ENCODE data around the gene LYSMD4.

LYSMD4 gene

GRCh38 chr15:99728916-99729315 is 4.3 kb downstream of the LYSMD4 start:
- H3F3A ChIP-seq (ENCODE audit: insufficient read depth, low read length), result no peaks in the 10 kb centered on the region
- no peak overlapping the region for H3K4me2 ChIP-seq (ENCODE audit: low read length)
- TF ChIP-seq, protein P1, sequence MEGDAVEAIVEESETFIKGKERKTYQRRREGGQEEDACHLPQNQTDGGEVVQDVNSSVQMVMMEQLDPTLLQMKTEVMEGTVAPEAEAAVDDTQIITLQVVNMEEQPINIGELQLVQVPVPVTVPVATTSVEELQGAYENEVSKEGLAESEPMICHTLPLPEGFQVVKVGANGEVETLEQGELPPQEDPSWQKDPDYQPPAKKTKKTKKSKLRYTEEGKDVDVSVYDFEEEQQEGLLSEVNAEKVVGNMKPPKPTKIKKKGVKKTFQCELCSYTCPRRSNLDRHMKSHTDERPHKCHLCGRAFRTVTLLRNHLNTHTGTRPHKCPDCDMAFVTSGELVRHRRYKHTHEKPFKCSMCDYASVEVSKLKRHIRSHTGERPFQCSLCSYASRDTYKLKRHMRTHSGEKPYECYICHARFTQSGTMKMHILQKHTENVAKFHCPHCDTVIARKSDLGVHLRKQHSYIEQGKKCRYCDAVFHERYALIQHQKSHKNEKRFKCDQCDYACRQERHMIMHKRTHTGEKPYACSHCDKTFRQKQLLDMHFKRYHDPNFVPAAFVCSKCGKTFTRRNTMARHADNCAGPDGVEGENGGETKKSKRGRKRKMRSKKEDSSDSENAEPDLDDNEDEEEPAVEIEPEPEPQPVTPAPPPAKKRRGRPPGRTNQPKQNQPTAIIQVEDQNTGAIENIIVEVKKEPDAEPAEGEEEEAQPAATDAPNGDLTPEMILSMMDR (IDR thresholded peaks at IDR 0.05; ENCODE audit: low read length), result no peak
- no peak for TF ChIP-seq EZH2 (IDR thresholded peaks at IDR 0.05; ENCODE audit: borderline replicate concordance, low read length)
- H3K9me2 ChIP-seq (ENCODE audit: low read depth, low read length), result no peaks in the 10 kb centered on the region
- H4K20me1 ChIP-seq (ENCODE audit: insufficient read depth, low read length), result no peaks in the 10 kb centered on the region; the same call in 1 of the 2 replicates
- no peaks in the 10 kb centered on the region for H3K9me3 ChIP-seq (ENCODE audit: low read length)
- H3K27me3 ChIP-seq (ENCODE audit: insufficient read depth, low read length), result no peaks in the 10 kb centered on the region
- H3K4me3 ChIP-seq (ENCODE audit: low read depth, low read length, poor library complexity, severe bottlenecking), result no peak overlapping the region
- peaks cover 12% of the 10 kb centered on the region for H3K4me1 ChIP-seq (ENCODE audit: insufficient read depth, low read length, severe bottlenecking)
- H3K27ac ChIP-seq (ENCODE audit: low read depth, low read length, poor library complexity, severe bottlenecking), result no peak overlapping the region
- H3K79me2 ChIP-seq (ENCODE audit: insufficient read depth, low read length), result no peaks in the 10 kb centered on the region
- no peak overlapping the region for H3K9ac ChIP-seq (ENCODE audit: low read length)
- no peaks in the 10 kb centered on the region; the same call in 1 of the 2 replicates for H3K36me3 ChIP-seq (ENCODE audit: insufficient read depth, low read length)
- no peak overlapping the region for H2AFZ ChIP-seq (ENCODE audit: low read length)

DNA sequence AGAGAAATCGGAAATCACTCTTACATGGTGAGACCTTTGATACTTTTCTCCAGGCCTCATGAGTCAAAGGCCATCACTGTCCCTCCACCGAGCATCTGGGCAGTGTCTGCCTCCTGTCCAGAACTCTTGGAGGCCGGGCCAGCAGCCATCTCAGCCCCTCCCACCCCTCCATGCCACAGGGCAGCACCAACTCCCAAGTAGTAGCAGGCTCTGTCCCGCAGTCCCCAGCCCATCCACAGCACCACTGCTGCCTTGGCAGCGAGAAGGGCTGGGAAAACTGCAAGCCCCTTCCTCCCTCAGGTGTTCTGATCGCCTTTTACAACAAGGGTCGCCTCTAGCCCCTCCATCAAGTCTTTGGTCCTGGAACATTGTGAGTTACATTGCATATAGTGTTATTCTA is 5.5 kb downstream of the LYSMD4 start:
- TF ChIP-seq EZH2 (IDR thresholded peaks at IDR 0.05; ENCODE audit: borderline replicate concordance, low read length), result no peak
- TF ChIP-seq, protein P1 (IDR thresholded peaks at IDR 0.05; ENCODE audit: low read length), result no peak
- no peak overlapping the region for H3K4me2 ChIP-seq (ENCODE audit: low read length)
- H3K4me1 ChIP-seq (ENCODE audit: insufficient read depth, low read length, severe bottlenecking), result peaks cover 7% of the 10 kb centered on the region
- no peak overlapping the region for H3K27ac ChIP-seq (ENCODE audit: low read depth, low read length, poor library complexity, severe bottlenecking)
- H3K4me3 ChIP-seq (ENCODE audit: low read depth, low read length, poor library complexity, severe bottlenecking), result no peak overlapping the region
- no peaks in the 10 kb centered on the region for H3K27me3 ChIP-seq (ENCODE audit: insufficient read depth, low read length)
- H2AFZ ChIP-seq (ENCODE audit: low read length), result no peak overlapping the region
- H3K36me3 ChIP-seq (ENCODE audit: insufficient read depth, low read length), result no peaks in the 10 kb centered on the region; the same call in 1 of the 2 replicates
- no peaks in the 10 kb centered on the region; the same call in 1 of the 2 replicates for H4K20me1 ChIP-seq (ENCODE audit: insufficient read depth, low read length)
- no peaks in the 10 kb centered on the region for H3F3A ChIP-seq (ENCODE audit: insufficient read depth, low read length)
- H3K9me2 ChIP-seq (ENCODE audit: low read depth, low read length), result no peaks in the 10 kb centered on the region
- no peaks in the 10 kb centered on the region for H3K79me2 ChIP-seq (ENCODE audit: insufficient read depth, low read length)
- no peak overlapping the region for H3K9ac ChIP-seq (ENCODE audit: low read length)
- H3K9me3 ChIP-seq (ENCODE audit: low read length), result no peaks in the 10 kb centered on the region

DNA sequence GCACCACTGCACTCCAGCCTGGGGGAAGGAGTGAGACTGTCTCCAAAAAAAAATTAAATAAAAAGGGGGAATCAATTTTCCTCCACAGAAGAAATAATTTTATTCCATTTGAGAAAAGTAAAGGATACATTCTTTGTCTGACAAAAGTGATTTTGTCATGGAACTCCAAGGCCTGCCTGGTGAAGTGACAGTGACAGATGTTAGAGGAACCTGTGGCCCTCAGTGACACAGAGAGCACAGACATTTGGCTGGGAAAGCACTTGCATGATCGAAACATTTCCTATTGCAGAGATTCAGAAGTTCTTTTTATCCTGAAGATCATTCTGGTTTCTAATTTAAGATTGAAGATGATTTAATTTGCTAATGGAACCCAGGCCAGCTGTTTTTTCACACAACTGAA is 5.9 kb downstream of the LYSMD4 start:
- Histone ChIP-seq H3K4me2 (ENCODE audit: low read length) (no peak overlapping the region), H3K4me1 (ENCODE audit: insufficient read depth, low read length, severe bottlenecking) (peaks cover 3% of the 10 kb centered on the region)

More for the DNA sequence above, 5.9 kb downstream of the LYSMD4 start:
- H3K9ac ChIP-seq (ENCODE audit: low read length), result no peak overlapping the region
- H3K27me3 ChIP-seq (ENCODE audit: insufficient read depth, low read length), result no peaks in the 10 kb centered on the region
- H3K4me3 ChIP-seq (ENCODE audit: low read depth, low read length, poor library complexity, severe bottlenecking), result no peak overlapping the region
- no peaks in the 10 kb centered on the region for H3F3A ChIP-seq (ENCODE audit: insufficient read depth, low read length)
- TF ChIP-seq EZH2 (IDR thresholded peaks at IDR 0.05; ENCODE audit: borderline replicate concordance, low read length), result no peak
- TF ChIP-seq, protein P1 (IDR thresholded peaks at IDR 0.05; ENCODE audit: low read length), result no peak
- H3K27ac ChIP-seq (ENCODE audit: low read depth, low read length, poor library complexity, severe bottlenecking), result no peak overlapping the region
- H4K20me1 ChIP-seq (ENCODE audit: insufficient read depth, low read length), result no peaks in the 10 kb centered on the region; the same call in 1 of the 2 replicates
- H3K79me2 ChIP-seq (ENCODE audit: insufficient read depth, low read length), result no peaks in the 10 kb centered on the region
- no peaks in the 10 kb centered on the region; the same call in 1 of the 2 replicates for H3K36me3 ChIP-seq (ENCODE audit: insufficient read depth, low read length)
- no peaks in the 10 kb centered on the region for H3K9me3 ChIP-seq (ENCODE audit: low read length)
- H2AFZ ChIP-seq (ENCODE audit: low read length), result no peak overlapping the region
- no peaks in the 10 kb centered on the region for H3K9me2 ChIP-seq (ENCODE audit: low read depth, low read length)

All from OCI-LY1 (cell line).